ENCODE data around the gene RANBP10.

GRCh38 chr16:67694611-67695010 lies 111.7 kb downstream of the RANBP10 start:
- TF ChIP-seq CTCF (IDR thresholded peaks at IDR 0.05) (no peak), POLR2A (IDR thresholded peaks at IDR 0.05) (no peak)

Measured in esophagus squamous epithelium (tissue), 4 donors.